H1 (cell line): Measurements from ENCODE around the gene KRAS. TPM values are rescaled to one million over a fixed set of nuclear protein-coding genes. Genes with fewer than 3 reads are reported as not detected.

ENCODE experiments used
- EP300 ChIP-seq, 2 experiments: IDR thresholded peaks; 1 replicate in 1 of 2; 2 replicates in 1 of 2; pipeline ENCODE4 v1.6.1; 2011 to 2012; ENCODE audit warnings: low read depth in 2 of 2, low read length in 2 of 2, mild to moderate bottlenecking in 2 of 2, borderline replicate concordance in 1 of 2, inconsistent platforms in 1 of 2, moderate library complexity in 1 of 2
- HDAC2 ChIP-seq, 2 experiments: fragments of 300-600 bp in 1 of 2; sonication (generic) in 1 of 2; IDR thresholded peaks; 2 replicates each; pipeline ENCODE4 v1.6.1; 2011 to 2012; ENCODE audit warnings: low read depth in 2 of 2, low read length in 2 of 2, mild to moderate bottlenecking in 2 of 2, moderate library complexity in 2 of 2, borderline replicate concordance in 1 of 2, inconsistent platforms in 1 of 2
- KDM1A ChIP-seq: fragments of 200-600, 300-600 bp; sonication (generic); IDR thresholded peaks from 2 replicates; pipeline ENCODE4 v1.7.1; 2016; ENCODE audit warnings: mild to moderate bottlenecking, low read length, borderline replicate concordance
- SUZ12 ChIP-seq: fragments of 200-600 bp; sonication (generic); IDR thresholded peaks from 2 replicates; pipeline ENCODE4 v1.6.1; 2012; ENCODE audit warnings: mild to moderate bottlenecking, inconsistent platforms, low read length, moderate library complexity, mixed read lengths
- TBP ChIP-seq: IDR thresholded peaks from 2 replicates; pipeline ENCODE4 v1.6.1; 2011; ENCODE audit warnings: low read depth, low read length, improper control_type of control experiment
- polyA plus RNA-seq, 7 experiments: library from polyadenylated mRNA; depleted of rRNA in 3 of 7; stranded (reverse) in 5 of 7; unstranded in 2 of 7; fragments of >200 nt in 5 of 7; fragments of 200-250 nt in 2 of 7; gene quantifications; 1 replicate in 5 of 7; 2 replicates in 1 of 7; 4 replicates in 1 of 7; pipeline versions ENCODE4 v1.2.1 to v1.2.3, GENCODE V29; 2011 to 2013; ENCODE audit warnings: missing spikeins in 2 of 7, mixed read lengths in 2 of 7
- total RNA-seq: library from RNA; stranded (reverse); fragmentation: NEBNext Ultra II Directional; extraction: Animal tissue kit (Norgen Biotek cat#: 25700); gene quantifications from 2 replicates; pipeline ENCODE4 v1.2.1, GENCODE V29; 2021
- TF ChIP-seq, protein P1 (sequence below): IDR thresholded peaks from 2 replicates; pipeline ENCODE4 v1.6.1; 2011; ENCODE audit warnings: low read length, improper control_type of control experiment

The KRAS gene
- total and polyA plus RNA-seq, 2 of the 8 experiments (the other 6 are each of a cell fraction or from before 2014, with no cell fraction given): 24.8 to 64.6 TPM

DNA sequence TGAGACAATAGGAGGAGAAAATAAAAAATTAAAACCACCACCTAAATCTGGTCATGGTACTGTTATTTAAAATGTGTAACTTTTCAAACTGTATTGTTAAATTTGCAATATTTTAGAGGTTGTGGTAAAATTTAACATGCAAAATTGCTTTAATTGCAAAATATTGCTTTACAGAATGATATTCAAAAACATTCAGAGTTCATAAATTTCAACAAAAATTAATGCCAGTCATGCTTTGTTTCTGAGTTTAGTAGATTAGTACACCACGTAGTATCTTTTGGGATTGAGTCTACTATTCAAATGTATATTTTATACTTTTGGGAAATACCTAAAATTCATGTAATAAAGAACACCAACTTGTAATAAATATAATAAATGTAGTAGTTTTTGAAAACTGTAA, 37.4 kb downstream of the KRAS start (continued):
- TF ChIP-seq, protein P1, sequence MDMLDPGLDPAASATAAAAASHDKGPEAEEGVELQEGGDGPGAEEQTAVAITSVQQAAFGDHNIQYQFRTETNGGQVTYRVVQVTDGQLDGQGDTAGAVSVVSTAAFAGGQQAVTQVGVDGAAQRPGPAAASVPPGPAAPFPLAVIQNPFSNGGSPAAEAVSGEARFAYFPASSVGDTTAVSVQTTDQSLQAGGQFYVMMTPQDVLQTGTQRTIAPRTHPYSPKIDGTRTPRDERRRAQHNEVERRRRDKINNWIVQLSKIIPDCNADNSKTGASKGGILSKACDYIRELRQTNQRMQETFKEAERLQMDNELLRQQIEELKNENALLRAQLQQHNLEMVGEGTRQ: no peak
- TF ChIP-seq EP300 (IDR thresholded peaks at IDR 0.05; ENCODE audit: borderline replicate concordance in 1 of 2, low read depth in 2 of 2, low read length in 2 of 2) (no peak), KDM1A (no peak), TBP (no peak), SUZ12 (no peak), HDAC2 (IDR thresholded peaks at IDR 0.05; ENCODE audit: borderline replicate concordance in 1 of 2, low read depth in 2 of 2, low read length in 2 of 2) (no peak)
